NCI-H1930 (cell line): ENCODE measurements around the gene IFT22.
"Not testable (repeated sequence)": the region's sequence is repeated elsewhere in the genome, so short reads cannot be mapped to it uniquely, and the experiment has no call there.

ENCODE experiments used
- DNase-seq, 2 experiments: peaks; one replicate each; lab custom pipeline; 2025; lab: John Stamatoyannopoulos, UW

IFT22 gene

DNA sequence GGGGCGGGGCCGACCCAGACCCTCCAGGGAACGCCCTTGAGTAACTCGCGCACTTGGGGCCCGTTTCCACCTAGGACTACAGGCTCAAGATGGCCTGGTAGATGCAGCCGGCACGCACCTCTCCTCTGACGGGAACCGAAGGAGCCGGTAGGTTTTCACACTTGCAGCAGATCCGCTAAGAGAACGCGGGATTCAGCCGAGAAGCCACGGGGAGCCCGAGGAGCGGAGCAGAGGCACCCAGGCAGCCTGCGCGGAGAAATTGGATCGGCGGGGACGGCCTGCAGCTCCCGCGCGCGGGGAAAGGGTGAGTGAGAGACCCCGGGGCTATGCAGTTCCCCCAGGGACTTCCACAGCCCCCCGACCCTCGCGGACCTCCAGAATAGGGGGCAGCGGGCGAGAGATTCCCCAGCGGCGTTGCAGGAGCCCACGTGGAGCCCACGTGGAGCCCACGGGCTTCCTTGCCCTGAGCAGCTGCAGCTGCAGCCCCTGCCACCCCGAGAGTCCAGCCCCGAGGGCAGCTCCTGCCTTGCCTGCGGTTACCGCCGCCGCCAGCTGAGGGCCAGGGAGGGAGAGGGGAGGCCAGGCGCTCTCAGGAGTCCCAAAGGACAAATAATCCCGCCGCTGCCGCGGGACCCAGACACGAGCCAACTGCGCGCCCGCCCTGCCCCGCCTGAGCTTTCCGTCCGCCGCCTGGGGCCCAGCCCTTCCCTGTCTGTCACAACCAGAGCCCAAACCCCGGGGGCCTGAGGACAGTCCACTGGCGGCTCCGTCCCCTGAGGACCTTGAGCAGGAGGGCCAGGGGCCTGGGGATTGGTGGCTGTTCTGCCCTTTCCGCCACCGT is 13.1 kb downstream of the IFT22 start:
- DNase-seq: no peak

DNA sequence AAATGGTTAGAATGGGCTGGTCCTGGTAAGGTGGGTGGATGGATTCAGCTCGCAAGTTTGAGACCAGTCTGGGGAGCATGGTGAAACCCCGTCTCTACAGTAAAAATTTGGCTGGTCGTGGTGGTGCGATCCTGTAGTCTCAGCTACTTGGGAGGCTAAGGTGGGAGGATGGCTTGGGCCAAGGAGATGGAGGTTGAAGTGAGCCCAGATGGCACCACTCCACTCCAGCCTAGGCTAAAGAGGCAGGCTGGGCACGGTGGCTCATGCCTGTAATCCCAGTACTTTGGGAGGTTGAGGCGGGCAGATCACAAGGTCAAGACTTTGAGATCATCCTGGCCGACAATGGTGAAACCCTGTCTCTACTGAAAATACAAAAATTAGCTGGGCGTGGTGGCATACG is 15.3 kb downstream of the IFT22 start:
- no peak for DNase-seq

DNA sequence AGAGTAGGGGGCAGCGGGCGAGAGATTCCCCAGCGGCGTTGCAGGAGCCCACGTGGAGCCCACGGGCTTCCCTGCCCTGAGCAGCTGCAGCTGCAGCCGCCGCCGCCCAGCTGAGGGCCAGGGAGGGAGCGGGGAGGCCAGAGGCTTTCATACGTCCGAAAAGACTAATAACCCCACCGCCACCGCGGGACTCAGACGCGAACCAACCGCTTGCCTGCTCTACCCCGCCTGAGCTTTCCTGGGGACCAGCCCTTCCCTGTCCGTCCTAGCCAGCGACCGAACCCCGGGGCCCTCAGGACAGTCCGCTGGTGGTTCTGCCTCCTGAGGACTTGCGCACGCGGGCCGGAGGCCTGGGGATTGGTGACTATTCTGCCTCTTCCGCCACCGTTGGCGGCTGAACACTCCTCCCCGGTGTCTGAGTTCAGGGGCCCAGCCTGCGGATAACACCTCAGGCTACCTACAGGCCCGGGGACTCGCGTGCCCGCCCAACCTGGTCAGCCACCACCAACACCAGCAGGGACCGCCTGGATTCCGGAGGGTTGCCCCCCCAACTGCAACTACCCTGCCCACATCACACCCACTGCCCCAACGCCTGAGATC is 18.4 kb downstream of the IFT22 start:
- no peak for DNase-seq

DNA sequence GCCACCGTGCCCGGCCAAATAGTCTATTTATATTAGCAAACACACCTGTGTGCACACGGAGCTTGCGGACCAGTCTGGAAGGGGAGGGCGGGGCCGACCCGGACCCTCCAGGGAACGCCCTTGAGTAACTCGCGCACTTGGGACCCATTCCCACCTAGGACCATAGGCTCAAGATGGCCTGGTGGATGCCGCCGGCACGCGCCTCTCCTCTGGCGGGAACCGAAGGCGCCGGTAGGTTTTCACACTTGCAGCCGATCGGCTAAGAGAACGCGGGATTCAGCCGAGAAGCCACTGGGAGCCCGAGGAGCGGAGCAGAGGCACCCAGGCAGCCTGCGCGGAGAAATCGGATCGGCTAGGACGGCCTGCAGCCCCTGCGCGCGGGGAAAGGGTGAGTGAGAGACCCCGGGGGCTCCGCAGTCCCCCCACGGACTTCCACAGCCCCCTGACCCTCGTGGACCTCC is 18.9 kb downstream of the IFT22 start:
- no peak for DNase-seq

DNA sequence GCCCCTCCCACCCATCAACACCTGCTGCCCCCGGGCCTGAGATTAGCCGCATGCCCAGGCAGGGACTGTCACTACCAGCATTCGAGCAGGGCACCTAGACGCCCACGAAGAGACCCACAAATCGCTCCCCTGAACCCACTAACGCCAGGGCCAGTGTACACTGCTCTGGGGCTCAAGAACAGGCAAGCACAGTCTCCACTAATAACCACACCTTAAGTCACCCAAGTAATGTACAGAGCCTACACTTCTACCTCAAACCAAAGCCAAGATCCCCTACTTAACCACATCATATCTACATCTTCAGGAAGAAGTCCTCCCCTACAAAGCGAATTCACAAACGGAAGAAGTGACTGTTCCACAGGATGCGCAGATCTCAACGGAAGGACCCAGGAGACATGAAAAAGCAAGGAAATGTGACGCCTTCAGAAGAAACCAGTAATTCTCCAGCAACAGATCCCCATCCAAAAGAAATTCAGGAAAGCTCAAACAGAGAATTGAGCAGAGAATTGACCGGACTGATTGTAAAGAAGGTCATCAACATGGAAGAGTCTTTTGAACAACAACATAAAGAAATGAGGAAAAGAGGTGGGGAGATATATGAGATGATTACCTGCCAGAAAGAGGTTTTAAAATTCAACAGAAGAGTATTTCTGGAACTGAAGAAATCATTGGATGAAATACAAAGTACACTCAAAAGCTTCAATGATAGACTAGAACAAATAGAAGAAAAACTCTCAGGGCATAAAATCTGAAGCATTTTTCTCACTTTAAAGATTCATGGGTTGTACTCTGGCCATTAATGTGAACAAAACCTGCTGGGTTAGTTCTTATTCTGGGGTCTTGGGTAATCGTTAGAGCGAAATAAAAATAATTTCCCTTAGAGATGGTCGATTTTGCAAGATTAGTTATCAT is 20.9 kb downstream of the IFT22 start:
- no peak for DNase-seq

DNA sequence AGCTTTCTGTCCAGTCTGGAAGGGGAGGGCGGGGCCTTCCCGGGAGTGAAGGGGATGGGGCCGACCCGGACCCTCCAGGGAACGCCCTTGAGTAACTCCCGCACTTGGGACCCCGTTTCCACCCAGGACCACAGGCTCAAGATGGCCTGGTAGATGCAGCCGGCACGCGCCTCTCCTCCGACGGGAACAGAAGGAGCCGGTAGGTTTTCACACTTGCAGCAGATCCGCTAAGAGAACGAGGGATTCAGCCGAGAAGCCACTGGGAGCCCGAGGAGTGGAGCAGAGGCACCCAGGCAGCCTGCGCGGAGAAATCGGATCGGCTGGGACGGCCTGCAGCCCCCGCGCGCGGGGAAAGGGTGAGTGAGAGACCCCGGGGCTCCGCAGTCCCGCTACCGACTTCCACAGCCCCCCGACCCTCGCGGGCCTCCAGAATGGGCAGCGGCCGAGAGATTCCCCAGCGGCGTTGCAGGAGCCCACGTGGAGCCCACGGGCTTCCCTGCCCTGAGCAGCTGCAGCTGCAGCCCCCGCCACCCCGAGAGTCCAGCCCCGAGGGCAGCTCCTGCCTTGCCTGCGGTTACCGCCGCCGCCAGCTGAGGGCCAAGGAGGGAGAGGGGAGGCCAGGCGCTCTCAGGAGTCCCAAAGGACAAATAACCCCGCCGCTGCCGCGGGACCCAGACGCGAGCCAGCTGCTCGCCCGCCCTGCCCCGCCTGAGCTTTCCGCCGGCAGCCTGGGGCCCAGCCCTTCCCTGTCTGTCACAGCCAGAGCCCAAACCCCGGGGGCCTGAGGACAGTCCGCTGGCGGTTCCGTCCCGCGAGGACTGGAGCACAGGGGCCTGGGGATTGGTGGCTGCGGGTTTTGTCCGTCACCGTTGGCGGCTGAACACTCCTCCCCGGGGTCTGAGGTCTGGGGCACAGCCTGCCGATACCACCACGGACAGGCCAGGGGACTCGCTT is 21.8 kb downstream of the IFT22 start:
- no peak for DNase-seq

DNA sequence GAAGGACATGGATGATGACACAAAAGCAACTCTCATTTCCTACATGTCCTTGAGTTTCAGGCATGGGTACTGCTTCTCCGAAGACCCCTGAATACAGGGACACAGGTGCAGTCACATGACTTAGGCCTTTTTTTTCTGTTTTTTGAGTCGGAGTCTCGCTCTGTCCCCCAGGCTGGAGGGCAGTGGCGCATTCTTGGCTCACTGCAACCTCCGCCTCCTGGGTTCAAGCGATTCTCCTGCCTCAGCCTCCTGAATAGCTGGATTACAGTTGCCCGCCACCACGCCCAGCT is 26.8 kb downstream of the IFT22 start:
- no peak for DNase-seq

DNA sequence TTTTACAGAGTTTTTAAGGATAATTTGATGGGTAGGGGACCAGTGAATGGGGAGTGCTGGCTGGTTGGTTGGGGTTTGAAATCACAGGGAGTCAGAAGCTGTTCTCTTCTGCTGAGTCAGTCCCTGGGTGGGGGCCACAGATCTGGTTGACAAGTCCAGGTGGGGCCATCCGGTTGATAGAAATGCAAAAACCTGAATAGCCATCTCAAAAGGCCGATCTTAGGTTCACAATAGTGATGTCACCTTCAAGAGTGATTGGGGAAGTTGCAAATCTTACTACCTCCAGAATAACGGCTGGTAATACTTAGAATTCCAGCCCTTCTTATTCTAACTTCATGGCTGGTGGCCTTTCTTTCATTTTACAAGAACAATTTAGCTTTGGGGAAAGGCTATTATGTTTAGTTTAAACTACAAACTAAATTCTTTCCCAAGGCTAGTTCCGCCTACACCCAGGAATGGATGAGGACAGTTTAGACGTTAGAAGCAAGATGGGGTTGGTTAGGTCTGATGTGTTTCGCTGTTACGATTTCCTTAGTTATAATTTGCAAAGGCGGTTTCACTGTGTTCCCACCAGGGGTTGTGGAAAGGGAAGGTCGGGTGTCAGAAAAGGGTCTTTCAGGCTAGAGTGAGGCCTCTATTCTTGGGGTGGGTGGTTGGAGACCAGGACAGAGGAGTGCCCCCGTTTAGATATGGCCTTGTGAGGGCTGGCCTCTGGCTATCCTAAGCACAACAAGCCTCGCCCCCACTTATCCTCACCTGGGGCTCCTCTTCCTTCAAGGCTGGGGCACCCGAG is 27.4 kb downstream of the IFT22 start:
- no peak for DNase-seq

DNA sequence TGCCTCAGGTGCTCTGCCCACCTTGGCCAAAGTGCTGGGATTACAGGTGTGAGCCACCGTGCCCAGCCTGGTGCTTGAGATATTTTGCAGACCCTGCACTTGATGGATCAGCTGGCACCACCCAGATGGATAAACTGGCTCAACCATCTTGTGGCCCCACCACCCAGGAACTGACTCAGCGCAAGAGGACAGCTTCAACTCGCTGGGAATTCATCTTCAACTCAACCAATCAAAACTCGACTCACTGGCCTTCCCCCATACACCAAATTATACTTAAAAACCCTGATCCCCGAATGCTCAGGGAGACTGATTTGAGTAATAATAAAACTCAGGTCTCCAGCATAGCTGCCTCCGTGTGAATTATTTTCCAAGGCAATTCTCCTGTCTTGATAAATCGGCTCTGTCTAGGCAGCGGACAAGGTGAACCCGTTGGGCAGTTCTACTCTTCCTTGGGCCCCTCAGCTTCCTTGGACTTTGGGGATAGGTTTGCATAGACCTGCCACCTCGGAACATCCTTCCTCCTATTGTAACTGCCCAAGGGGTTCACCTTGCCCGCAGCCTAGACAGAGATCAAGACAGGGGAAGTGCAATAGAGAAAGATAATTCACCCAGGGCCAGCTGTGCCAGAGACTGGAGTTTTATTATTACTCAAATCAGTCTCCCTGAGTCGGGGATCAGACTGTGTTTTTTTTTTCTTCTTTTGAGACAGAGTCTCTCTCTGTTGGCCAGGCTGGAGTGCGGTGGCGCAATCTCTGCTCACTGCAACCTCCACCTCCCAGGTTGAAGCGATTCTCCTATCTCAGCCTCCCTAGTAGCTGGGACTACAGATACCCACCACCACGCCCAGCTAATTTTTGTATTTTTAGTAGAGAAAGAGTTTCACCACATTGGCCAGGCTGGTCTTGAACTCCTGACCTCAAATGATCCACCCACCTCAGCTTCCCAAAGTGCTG is 28.3 kb downstream of the IFT22 start:
- not testable (repeated sequence) for DNase-seq

DNA sequence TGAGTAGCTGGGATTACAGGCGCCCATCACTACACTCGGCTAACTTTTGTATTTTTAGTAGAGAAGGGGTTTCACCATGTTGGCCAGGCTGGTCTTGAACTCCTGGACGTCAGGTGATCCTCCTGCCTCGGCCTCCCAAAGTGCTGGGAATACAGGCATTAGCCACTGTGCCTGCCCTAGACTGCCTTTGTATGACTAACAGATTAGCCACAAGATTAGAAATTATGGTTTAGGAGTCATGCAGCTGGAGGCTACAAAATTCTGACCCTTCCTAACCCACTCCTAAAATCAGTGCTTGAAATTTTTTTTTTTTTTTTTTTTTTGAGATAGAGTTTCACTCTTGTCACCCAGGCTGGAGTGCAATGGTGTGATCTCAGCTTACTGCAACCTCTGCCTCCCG is 29.0 kb downstream of the IFT22 start:
- DNase-seq: not testable (repeated sequence)

DNA sequence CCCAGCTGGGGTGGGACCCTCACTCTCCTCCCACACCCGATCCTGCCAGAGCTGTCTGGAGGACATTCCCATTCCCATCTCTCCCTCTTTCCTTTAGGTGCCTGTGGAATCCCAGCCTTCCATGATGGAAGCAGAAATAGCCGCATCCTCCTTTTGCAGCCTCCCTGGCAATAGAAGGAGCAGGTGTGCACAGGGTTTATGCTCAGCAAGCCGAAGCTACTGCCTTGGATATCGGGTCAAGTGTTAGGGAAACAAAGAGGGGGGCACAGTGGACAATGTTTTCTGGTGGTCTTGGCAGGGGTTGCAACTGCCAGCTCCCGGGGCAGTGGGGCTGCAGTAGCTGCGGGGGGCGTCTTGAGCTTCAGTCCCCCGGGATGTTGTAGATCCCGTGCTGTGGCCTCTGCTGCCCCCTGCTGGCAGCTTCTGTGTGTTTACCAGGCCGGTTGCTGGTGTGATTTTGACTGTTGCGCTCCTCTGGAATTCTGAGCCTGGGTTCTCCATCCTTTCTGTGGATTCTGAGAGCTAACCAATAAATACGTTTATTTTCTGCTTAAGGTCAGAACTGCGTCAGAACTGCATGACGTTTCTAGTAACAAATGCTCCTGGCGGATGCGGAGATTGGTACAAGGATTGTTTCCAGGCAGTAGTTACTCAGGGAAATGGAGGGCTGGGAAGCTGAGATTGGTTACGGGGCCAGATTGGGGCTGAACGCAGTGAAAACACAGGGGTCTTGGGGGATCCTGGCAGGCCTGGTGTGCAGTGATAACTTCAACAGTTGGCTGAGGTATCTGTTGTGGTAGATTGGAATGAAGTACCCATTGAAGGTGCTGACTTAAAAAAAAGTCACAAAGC is 31.2 kb downstream of the IFT22 start:
- DNase-seq: peak; percentile 48 to 55

DNA sequence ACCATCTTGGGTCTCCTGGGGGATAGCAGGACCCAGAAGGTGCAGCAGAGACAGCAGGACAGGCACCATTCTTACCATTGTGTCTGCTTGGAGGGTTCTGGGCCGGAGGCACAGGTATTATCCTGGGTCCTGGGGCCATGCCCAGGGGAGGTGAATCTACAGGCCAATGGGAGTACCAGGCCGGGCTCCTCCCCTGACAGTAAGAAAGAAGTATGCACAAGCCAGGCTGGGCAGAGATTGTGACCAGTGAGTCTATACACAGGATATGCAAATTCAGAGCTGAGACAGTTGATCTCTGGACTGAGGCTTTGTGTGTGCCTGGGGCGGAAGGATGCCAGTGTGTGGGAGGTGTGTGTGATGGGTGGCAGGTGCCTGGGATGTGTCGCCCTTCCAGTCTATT is 31.9 kb downstream of the IFT22 start:
- not testable (repeated sequence) for DNase-seq

DNA sequence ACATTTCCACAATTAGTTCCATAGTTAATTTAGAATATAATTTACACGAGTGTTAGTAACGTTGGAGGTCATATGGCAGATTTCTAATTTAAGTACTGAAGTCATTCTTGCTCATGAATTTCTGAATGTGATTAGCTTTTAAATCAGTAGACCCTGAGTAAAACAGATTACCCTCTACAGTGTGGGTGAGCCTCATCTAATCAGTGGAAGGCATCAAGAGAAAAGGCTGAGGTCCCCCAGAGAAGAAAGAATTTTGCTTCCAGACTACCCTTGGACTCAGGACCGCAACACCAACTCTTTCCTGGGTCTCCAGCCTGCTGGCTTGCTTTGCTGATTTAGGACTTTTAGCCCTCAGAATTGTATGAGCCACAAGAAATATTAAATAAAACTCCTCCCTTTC is 33.2 kb downstream of the IFT22 start:
- DNase-seq: no peak

DNA sequence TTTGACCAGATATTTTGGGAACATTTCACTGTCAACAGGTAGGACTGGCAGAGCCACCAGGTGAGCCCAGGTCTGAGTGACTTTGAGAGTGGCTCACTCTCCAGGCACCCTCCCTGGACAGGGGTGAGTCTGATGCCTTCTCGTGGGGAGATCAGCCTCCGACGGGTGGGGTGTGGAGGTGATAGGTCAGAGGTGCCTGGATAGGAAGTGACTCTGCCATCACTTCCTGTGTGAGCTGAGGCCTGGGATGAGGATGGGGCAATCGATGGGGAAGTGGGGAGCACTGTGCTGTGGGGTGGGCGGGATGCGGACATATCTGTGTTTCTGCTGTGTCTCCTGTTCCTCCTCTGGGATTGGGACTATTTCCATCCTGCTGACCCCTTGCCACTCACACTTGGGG is 34.6 kb downstream of the IFT22 start:
- no peak for DNase-seq

DNA sequence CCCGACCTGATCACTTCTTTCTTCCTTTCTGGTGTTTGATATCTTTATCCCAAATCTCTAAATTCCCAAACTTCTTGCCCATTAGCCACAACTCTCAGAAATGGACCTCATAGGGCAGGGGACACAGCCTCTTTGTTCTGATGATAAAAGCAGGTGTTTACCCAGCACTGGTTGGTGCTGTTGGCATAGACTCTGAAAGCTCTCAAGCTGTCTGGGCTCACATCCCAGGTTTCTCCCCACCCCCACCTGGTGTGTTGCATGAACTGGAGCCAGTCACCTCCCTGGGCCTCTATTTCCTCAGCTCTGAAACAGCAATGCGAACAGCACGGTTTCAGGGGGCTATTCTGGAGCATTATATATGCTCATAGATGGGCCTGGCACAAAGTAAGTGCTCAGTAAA is 35.7 kb downstream of the IFT22 start:
- DNase-seq: not testable (repeated sequence)

DNA sequence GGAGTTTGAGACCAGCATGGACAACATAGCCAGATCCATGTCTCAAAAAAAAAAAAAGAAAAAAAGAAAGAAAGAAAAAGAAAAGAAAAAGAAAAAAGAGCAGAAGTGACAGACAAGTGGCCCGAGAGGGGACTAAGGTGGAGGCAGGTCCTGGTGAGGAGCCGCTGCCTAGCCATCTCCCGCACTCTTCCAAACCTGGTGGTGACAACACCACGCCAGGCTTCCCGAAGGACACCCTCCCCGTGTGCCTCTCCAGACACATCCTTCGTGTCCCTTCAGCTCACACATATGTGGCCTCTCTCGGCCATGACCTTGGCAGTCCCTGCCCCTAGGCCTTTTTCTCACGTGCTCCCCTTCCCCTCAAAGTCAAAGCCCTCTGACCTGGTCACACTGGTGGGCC is 36.4 kb downstream of the IFT22 start:
- DNase-seq: no peak

DNA sequence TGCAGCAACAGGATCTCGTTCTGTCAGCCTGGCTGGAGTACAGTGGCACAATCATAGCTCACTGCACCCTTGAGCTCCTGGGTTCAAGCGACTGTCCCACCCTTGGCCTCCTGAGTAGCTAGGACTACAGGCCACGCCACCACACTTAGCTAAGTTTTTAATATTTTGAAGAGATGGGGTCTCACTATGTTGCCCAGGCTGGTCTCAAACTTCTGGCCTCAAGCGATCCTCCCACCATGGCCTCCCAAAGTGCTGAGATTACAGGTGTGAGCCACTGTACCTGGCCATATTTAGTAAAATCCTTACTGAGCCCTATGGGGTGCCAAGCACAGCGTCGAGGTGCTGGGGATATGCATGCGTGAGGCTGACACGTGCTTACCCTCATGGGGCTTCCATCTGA is 40.7 kb downstream of the IFT22 start:
- not testable (repeated sequence) for DNase-seq

DNA sequence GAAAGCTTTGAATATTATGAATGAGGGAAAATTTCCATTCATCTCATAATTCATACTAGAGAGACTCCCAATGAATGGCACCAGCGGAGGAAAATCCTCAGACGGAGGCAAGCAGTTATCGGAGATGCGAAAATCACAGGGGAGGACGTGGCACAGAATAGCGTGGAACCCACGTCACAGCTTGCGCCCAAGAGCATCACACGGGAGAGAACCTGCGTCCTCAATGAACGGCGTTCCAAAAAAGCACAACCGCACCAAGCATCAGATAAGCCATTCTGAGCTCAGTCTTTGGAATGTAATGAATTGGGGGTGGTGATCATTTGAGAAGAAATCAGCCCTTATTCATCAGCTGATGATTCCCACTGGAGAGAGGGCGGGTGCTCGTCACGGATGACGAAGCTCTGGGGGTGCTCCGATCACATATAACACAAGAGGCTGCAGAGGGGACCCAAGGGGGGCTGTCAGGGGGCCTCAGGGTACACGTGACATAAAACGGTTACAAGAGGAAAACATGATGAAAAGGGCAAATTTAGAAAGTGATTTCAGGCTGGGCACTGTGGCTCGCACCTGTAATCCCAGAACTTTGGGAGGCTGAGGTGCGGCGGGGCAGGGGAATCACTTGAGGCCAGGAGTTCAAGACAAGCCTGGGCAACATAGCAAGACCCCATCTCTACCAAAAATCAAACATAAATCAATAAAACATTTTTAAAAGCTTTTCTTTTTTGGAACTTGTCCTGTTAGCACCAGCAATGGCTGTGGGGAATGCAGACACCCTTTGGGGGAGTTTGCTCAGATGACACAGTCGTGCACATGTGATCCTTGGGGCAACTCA is 42.9 kb downstream of the IFT22 start:
- no peak for DNase-seq
